Naive thymus-derived CD8-positive, alpha-beta T cell (primary cell): ENCODE measurements around the gene PTPRS. TPM values are rescaled to one million over a fixed set of nuclear protein-coding genes. Genes with fewer than 3 reads are reported as not detected.
"Not testable (repeated sequence)": the region's sequence is repeated elsewhere in the genome, so short reads cannot be mapped to it uniquely, and the experiment has no call there.

ENCODE experiments used
- ATAC-seq, 2 donors: fragments of 150-1000 bp; cut with Tn5 transposase in 1 of 2; sonication (Bioruptor Pico), chemical (Tn5 transposase) in 1 of 2; 1 replicate in 1 of 2; 2 replicates in 1 of 2; pipeline ENCODE4 v1.10.0; 2021; ENCODE audit warnings: mild to moderate bottlenecking in 2 of 2, moderate library complexity in 2 of 2
- POLR2A ChIA-PET: fragments of 350-600 bp; sonication (Branson Sonifier 250); formaldehyde crosslinking; loops from one replicate; lab custom pipeline; 2021; ENCODE audit warnings: antibody characterized with exemption; lab: Charles Lee
- DNase-seq, 10 donors: peaks; one replicate each; pipeline versions ENCODE4 v3.0.0 to v3.0.0-alpha.2; 2020 to 2022
- H3K27ac Mint-ChIP-seq, 10 donors: one replicate each; pipeline ENCODE4 v1.8.0; 2020 to 2022; ENCODE audit warnings: mild to moderate bottlenecking in 10 of 10, mixed read lengths in 10 of 10, moderate library complexity in 4 of 10, inconsistent platforms in 1 of 10
- H3K27me3 Mint-ChIP-seq, 5 donors: one replicate each; pipeline ENCODE4 v1.8.0; 2021 to 2022; ENCODE audit warnings: mixed read lengths in 5 of 5
- H3K36me3 Mint-ChIP-seq, 3 donors: one replicate each; pipeline ENCODE4 v1.8.0; 2020 to 2022; ENCODE audit warnings: mixed read lengths in 3 of 3, mild to moderate bottlenecking in 2 of 3, inconsistent platforms in 1 of 3
- H3K4me1 Mint-ChIP-seq, 4 donors: one replicate each; pipeline ENCODE4 v1.8.0; 2021 to 2022; ENCODE audit warnings: mixed read lengths in 4 of 4
- H3K4me3 Mint-ChIP-seq, 10 donors: one replicate each; pipeline ENCODE4 v1.8.0; 2020 to 2022; ENCODE audit warnings: mild to moderate bottlenecking in 10 of 10, mixed read lengths in 10 of 10, moderate library complexity in 6 of 10, inconsistent platforms in 1 of 10
- H3K9me3 Mint-ChIP-seq, 9 donors: one replicate each; pipeline ENCODE4 v1.8.0; 2020 to 2022; ENCODE audit warnings: mixed read lengths in 9 of 9, mild to moderate bottlenecking in 3 of 9, inconsistent platforms in 1 of 9, moderate library complexity in 1 of 9
- polyA plus RNA-seq, 3 donors: library from polyadenylated mRNA; unstranded; fragments of 300-500 nt; fragmentation: Illumina TruSeq; gene quantifications; one replicate each; pipeline ENCODE4 v1.2.3, GENCODE V29; 2021
- total RNA-seq, 8 experiments: library from RNA in 2 of 8; stranded (reverse) in 2 of 8; gene quantifications; one replicate each; pipeline ENCODE4 v1.2.3 and lab custom pipeline; 2021 to 2026

The PTPRS gene
- total RNA-seq: 10 to 100 TPM in 1 of 2 experiments, 1 to 10 TPM in 1; 8.9 to 11.6 TPM
- polyA plus RNA-seq: 1 to 10 TPM in 1 of 3 donors, under 1 TPM in 2; 0.10 to 1.5 (median 0.88) TPM
- total RNA-seq (lab: John Stamatoyannopoulos, UW): 5.0 to 22.6 (median 9.0) reads per million in 6 experiments

DNA sequence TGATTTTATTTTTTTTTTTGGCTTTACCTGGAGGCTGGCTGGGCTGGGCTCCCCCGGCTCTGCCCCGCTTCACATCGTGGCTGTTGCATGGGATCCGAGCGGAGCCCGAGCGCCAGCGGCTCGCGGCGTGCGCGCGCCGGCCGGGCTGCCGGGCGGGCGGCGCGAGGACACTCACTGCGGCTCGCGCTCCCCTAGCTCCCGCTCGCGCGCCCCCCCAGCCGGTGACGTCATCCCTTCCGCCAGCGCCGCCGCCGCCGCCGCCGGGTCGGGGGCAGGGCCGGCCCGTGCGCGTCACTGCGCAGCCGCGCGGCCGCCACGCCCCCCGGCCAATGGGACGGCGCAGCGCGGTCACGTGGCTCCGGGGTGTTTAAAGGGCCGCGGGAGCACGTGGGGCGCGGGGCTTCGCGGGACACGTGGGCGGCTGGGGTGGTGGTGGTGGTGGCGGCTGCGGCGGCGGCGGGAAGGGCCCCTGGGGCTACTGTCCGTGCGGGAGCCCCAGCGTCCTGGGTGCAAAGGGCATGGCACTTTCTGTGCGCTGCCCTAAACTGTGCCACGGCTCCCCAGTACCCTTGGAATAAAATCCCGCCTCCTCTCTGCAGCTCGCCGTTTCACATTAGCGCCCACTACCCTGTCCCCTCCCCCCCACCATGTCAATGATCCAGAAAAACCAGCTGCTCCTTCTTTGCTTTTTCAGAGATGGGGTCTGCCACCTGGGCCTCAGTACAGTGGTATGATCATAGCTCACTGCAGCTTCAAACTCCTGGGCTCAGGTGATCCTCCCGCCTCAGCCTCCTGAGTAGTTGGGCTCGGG, at the start of gene PTPRS:
Gene PTPRS, minus strand, starts transcription at position 176 of the 811 bp plus-strand sequence. CDS start 54,672 bp downstream, outside the sequence.
- ATAC-seq (peak; percentile 71 to 75), DNase-seq (peak; percentile 56 to 86 (median 74))
- Mint-ChIP-seq H3K27me3 (peaks cover 29 to 37% (median 33%) of the 10 kb centered on the region in 5 donors), H3K4me3 (peak within 1 kb of the TSS; percentile 63 to 91 (median 74)), H3K36me3 (peaks cover 0 to 5% (median 0%) of the 10 kb centered on the region in 3 donors), H3K27ac (peak within 1 kb of the TSS in 4 of 10 donors; percentile 21 to 87 (median 68)), H3K9me3 (peaks cover 0 to 3% (median 0%) of the 10 kb centered on the region in 9 donors), H3K4me1 (peaks cover 12 to 24% (median 23%) of the 10 kb centered on the region in 4 donors)
- POLR2A ChIA-PET: interaction anchor here (0.6 to 0.7 kb wide), 2 partner anchors 11 to 507 kb away, joined by 3 to 6 read pairs; no protein-coding TSS in a partner anchor

DNA sequence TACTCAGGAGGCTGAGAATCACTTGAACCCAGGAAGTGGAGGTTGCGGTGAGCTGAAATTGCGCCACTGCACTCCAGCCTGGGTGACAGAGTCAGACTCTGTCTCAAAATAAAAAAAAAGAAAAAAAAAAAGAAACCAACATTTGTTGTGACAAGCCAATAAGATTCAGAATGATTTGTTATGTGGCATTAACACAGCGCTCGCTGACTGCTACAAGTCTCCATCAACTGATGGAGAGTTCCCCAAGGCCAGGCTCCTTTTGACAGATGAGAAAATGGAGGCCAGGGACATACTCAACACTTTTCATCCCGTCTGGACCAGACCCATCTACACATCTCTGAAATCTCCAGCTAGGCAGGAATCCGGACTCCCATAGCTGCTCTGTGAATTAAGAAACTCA, 48.7 kb upstream of the PTPRS start:
- no peak overlapping the region for H3K4me3 Mint-ChIP-seq
- H3K27ac Mint-ChIP-seq: no peak overlapping the region
- ATAC-seq: no peak
- H3K9me3 Mint-ChIP-seq: peaks cover 0 to 32% (median 12%) of the 10 kb centered on the region in 9 donors
- peaks cover 0 to 2% (median 0%) of the 10 kb centered on the region in 4 donors for H3K4me1 Mint-ChIP-seq
- POLR2A ChIA-PET: no interaction called here
- peaks cover 40 to 93% (median 74%) of the 10 kb centered on the region in 5 donors for H3K27me3 Mint-ChIP-seq
- peaks cover 4 to 28% (median 7%) of the 10 kb centered on the region in 3 donors for H3K36me3 Mint-ChIP-seq
- no peak for DNase-seq

DNA sequence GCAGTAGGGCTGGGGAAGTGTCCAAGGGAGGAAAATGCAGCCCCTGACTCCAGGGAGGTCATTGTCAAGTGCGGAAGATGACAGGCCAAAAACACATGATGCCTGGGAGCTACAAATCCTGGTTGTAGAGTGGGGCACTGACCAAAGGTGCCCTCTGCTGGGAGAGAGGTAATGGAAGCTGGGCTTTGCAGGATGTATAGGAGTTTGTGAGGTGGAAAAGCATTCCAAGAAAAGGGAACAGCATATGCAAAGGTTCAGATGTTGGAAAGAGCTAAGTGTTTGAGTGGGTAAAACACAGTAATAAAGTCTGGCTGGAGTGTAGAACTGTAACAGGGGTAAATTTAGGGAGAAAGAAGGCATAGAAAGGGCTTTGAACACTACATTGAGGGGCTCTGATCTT, 46.9 kb upstream of the PTPRS start:
- Mint-ChIP-seq H3K27ac (no peak overlapping the region), H3K9me3 (peaks cover 8 to 48% (median 20%) of the 10 kb centered on the region in 9 donors), H3K36me3 (peaks cover 5 to 35% (median 7%) of the 10 kb centered on the region in 3 donors), H3K27me3 (peaks cover 31 to 75% (median 67%) of the 10 kb centered on the region in 5 donors), H3K4me1 (peaks cover 0 to 2% (median 0%) of the 10 kb centered on the region in 4 donors), H3K4me3 (no peak overlapping the region)
- ATAC-seq (no peak), DNase-seq (no peak)
- POLR2A ChIA-PET: no interaction called here

DNA sequence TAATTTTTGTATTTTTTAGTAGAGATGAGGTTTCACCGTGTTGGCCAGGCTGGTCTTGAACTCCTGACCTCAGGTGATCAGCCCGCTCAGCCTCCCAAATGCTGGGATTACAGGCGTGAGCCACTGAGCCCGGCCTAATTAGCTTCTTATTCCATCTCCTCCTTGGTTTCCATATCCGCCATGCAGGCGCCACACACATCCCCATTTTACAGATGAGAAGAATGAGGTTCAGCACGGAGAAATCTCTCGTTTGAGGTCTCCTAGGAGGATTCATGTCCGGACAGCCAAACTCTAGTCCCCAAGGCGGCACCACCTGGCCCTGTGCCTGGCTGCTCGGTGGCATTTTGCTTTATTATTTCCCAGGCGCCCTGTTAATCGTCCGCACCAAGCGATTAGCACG, 46.2 kb upstream of the PTPRS start:
- Mint-ChIP-seq H3K4me3 (no peak overlapping the region), H3K27ac (no peak overlapping the region), H3K4me1 (peaks cover 0 to 2% (median 0%) of the 10 kb centered on the region in 4 donors), H3K36me3 (peaks cover 6 to 40% (median 9%) of the 10 kb centered on the region in 3 donors), H3K27me3 (peaks cover 28 to 69% (median 61%) of the 10 kb centered on the region in 5 donors), H3K9me3 (peaks cover 11 to 55% (median 26%) of the 10 kb centered on the region in 9 donors)
- no peak for ATAC-seq
- POLR2A ChIA-PET: no interaction called here
- no peak for DNase-seq

DNA sequence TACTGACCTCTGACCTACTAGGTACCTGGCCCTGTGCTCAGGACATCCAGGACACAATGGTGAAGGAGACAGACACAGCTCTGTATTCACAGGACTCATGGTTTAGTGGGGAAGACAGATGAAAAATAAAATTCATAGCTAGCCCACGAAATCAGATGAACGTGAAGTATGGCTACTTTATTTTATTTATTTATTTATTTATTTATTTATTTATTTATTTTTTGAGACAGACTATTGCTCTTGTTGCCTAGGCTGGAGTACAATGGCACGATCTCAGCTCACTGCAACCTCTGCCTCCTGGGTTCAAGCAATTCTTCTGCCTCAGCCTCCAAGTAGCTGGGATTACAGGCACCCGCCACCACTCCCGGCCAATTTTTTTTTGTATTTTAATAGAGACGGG, 40.6 kb upstream of the PTPRS start:
- peaks cover 16 to 45% (median 40%) of the 10 kb centered on the region in 5 donors for H3K27me3 Mint-ChIP-seq
- ATAC-seq, H3K4me1 Mint-ChIP-seq, H3K27ac Mint-ChIP-seq, POLR2A ChIA-PET, DNase-seq, H3K4me3 Mint-ChIP-seq: not testable (repeated sequence)
- peaks cover 8 to 47% (median 28%) of the 10 kb centered on the region in 9 donors for H3K9me3 Mint-ChIP-seq
- H3K36me3 Mint-ChIP-seq: peaks cover 3 to 24% (median 8%) of the 10 kb centered on the region in 3 donors

DNA sequence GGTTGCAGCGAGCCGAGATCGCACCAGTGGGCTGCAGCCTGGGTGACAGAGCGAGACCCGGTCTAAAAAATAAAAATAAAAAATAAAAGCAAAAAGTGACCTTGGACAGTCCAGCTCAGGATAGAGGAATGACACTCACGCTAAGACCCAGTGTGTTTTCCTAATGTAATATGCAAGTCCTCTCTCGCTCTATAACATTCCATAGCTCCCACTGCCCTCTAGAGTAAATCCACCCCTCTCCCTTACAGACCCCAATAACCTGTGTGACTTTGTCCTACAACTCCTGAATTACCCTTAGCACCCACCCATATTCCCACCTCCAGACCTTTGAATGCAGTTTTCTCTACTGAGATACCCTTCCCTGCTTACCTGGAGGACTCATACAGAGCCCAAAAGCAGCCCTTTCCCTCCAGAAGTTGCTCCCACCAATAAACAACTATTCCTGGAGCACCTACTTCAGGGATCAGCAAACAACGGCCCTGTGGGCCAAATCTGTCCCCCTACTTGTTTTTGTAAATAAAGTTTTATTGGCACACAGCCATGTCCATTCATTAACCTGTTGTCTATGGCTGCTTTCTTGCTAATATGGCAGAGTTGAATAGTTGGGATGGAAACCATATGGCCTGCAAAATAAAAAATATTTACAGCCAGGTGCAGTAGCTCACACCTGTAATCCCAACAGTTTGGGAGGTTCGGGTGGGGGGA, 39.8 kb upstream of the PTPRS start:
- no peak overlapping the region for H3K4me3 Mint-ChIP-seq
- peaks cover 8 to 47% (median 28%) of the 10 kb centered on the region in 9 donors for H3K9me3 Mint-ChIP-seq
- peaks cover 18 to 45% (median 39%) of the 10 kb centered on the region in 5 donors for H3K27me3 Mint-ChIP-seq

DNA sequence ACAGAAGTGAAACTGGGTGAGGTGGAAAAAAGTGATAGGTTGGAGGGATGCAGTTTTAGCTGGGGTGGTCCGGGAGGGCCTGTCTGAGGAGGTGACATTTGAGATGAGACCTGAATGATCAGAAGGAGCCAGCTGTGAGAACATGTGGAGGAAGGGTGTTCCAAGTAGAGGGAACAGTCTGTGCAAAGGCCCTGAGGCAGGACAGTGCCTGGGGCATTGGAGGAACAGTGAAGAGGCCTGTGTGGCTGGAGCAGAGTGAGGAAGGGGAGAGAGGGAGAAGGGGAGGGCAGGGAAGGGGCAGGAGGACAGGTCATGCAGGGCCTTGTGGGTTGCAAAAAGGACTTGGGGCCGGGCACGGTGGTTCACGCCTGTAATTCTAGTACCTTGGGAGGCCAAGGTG, 36.3 kb upstream of the PTPRS start:
- ATAC-seq (no peak), DNase-seq (no peak)
- Mint-ChIP-seq H3K4me1 (no peaks in the 10 kb centered on the region), H3K4me3 (no peak overlapping the region), H3K9me3 (peaks cover 4 to 22% (median 7%) of the 10 kb centered on the region in 9 donors), H3K27me3 (peaks cover 18 to 52% (median 38%) of the 10 kb centered on the region in 5 donors), H3K27ac (peak overlapping the region in 1 of 10 donors; percentile 18), H3K36me3 (peaks cover 2 to 8% (median 3%) of the 10 kb centered on the region in 3 donors)
- POLR2A ChIA-PET: no interaction called here

More for the DNA sequence above, 39.8 kb upstream of the PTPRS start:
- DNase-seq (no peak), ATAC-seq (no peak)
- POLR2A ChIA-PET: no interaction called here
- Mint-ChIP-seq H3K4me1 (no peaks in the 10 kb centered on the region), H3K27ac (no peak overlapping the region), H3K36me3 (peaks cover 3 to 24% (median 6%) of the 10 kb centered on the region in 3 donors)

DNA sequence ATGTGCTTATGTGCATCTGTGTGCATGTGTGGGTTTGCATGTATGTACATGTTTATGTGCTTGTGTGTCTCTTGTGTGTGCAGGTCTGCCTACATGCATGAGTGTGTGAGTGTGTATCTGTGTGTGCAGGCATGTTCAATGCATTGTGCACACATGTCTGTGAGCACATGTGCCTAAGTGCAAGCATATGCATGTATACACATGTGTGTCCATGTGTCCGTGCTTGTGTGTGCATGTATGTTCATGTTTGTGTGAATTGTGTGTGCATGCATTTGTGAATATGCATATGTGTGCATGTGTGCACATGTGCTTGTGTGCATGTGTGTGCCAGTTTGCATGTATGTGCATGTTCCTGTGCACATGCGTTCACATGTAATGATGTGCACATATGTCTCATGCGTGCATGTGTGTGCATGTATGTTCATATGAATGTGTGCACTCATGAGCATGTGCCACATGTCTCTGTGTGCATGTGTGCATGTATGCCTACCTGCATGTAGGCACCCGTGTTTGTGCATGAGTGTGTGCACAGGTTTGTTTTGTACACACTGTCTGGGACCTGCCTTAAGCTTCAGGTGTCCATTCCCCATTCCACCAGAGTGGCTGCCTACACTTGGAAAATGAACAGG, 32.1 kb upstream of the PTPRS start:
- DNase-seq: no peak
- POLR2A ChIA-PET: no interaction called here
- Mint-ChIP-seq H3K36me3 (no peaks in the 10 kb centered on the region), H3K9me3 (peaks cover 0 to 5% (median 0%) of the 10 kb centered on the region in 9 donors), H3K4me3 (no peak overlapping the region), H3K4me1 (no peaks in the 10 kb centered on the region), H3K27ac (no peak overlapping the region), H3K27me3 (peaks cover 17 to 45% (median 30%) of the 10 kb centered on the region in 5 donors)
- no peak for ATAC-seq

DNA sequence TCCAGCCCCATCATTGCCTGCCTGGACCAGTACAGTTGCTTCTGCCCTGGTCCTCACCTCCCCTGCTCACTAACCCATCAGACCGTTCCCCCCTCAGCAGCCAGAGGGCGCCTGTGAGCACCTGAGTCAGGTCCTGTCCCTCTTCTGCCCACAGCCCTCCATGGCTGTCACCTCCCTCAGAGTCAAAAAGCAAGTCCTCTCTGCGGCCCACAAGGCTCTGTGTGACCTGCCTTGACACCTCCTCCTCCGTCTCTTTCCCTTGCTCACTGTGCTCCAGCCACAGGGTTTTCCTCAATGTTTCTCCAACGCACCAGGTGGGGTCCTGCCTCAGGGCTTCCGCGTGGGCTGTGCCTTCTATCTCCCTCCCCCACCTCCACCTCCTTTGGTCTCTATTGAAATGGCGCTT, 29.4 kb upstream of the PTPRS start:
- no peak overlapping the region for H3K4me3 Mint-ChIP-seq
- POLR2A ChIA-PET: no interaction called here
- peaks cover 7 to 26% (median 13%) of the 10 kb centered on the region in 5 donors for H3K27me3 Mint-ChIP-seq
- no peaks in the 10 kb centered on the region for H3K36me3 Mint-ChIP-seq
- no peaks in the 10 kb centered on the region for H3K4me1 Mint-ChIP-seq
- no peak overlapping the region for H3K27ac Mint-ChIP-seq
- peaks cover 0 to 4% (median 0%) of the 10 kb centered on the region in 9 donors for H3K9me3 Mint-ChIP-seq
- DNase-seq (peak in 9 of 10 donors; percentile 8 to 69 (median 26)), ATAC-seq (no peak)

DNA sequence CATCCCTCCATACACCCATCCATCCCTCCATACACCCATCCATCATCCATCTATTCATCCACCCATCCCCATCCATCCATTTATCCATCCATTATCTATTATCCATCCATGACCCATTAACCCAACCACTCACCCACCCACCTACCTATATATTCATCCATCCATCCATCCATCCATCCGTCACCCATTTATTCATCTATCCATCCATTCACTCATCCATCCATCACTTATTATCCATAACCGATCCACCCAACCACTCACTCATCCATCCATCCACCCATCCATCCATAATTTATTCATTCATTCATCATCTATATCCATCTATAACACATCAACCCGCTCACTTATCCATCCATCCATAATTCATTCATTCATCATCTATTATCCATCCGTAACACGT, 28.7 kb upstream of the PTPRS start:
- no peak for DNase-seq
- H3K36me3 Mint-ChIP-seq: no peaks in the 10 kb centered on the region

DNA sequence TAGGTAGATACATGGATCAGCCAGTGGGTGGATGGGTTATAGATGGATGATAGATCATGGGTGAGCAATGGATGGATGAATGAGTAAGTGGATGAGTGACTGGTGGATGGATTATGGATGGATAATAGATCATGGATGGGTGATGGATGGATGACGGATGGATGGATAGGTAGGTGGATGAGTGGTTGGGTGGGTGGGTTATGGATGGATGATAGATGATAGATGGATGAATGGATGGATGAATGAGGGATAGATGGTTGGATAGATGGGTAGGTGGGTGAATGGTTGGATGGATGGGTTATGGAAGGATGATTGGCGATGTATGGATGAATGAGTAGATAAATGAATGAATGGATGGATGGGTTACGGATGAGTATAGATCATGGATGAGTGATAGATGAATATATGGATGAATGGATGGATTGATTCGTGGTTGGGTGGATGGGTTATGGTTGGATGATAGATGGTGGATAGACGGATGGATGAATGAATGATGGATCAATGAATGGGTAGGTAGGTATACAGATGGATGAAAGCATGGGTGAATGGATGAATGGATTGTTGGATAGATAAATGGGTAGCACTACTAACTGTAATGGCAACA, 27.0 kb upstream of the PTPRS start:
- Mint-ChIP-seq H3K36me3 (no peaks in the 10 kb centered on the region), H3K4me1 (no peaks in the 10 kb centered on the region), H3K4me3 (no peak overlapping the region), H3K9me3 (no peaks in the 10 kb centered on the region), H3K27ac (no peak overlapping the region), H3K27me3 (peaks cover under 1 to 19% (median 6%) of the 10 kb centered on the region in 5 donors)
- DNase-seq (no peak), ATAC-seq (no peak)
- POLR2A ChIA-PET: no interaction called here

More for the DNA sequence above, 28.7 kb upstream of the PTPRS start:
- H3K27me3 Mint-ChIP-seq: peaks cover 7 to 20% (median 8%) of the 10 kb centered on the region in 5 donors
- no peak overlapping the region for H3K27ac Mint-ChIP-seq
- H3K9me3 Mint-ChIP-seq: no peaks in the 10 kb centered on the region
- POLR2A ChIA-PET: no interaction called here
- no peaks in the 10 kb centered on the region for H3K4me1 Mint-ChIP-seq
- ATAC-seq: no peak
- no peak overlapping the region for H3K4me3 Mint-ChIP-seq

DNA sequence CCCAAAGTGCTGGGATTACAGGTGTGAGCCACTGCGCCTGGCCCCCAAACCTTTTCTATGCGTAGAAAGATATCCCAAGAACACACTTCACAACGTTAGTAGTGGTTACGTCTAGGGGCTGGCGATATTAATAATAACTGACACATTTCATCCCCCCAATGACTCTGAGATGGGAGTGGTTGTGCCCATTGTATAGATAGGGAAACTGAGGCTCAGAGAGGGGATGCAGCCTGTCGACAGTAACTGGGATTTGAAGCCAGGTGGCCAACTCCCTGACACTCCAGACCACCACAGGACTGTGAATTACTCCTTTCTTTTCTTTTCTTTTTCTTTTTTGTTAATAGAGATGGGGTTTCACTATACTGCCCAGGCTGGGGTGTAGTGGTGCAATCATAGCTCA, 25.3 kb upstream of the PTPRS start:
- peak overlapping the region in 1 of 10 donors; percentile 15 for H3K4me3 Mint-ChIP-seq
- ATAC-seq (no peak), DNase-seq (no peak)
- H3K27ac Mint-ChIP-seq: no peak overlapping the region
- POLR2A ChIA-PET: no interaction called here
- H3K36me3 Mint-ChIP-seq: no peaks in the 10 kb centered on the region
- peaks cover 4 to 25% (median 6%) of the 10 kb centered on the region in 5 donors for H3K27me3 Mint-ChIP-seq
- H3K4me1 Mint-ChIP-seq: no peaks in the 10 kb centered on the region
- H3K9me3 Mint-ChIP-seq: no peaks in the 10 kb centered on the region
